IPS-NIHi7 (cell line): ENCODE measurements around the gene FUT8.

ENCODE experiments used
- DNase-seq: peaks from one replicate; pipeline ENCODE4 v3.0.0; 2012; ENCODE audit warnings: mixed read lengths; ENCODE audit errors: extremely low spot score

The FUT8 gene

GRCh38 chr14:65772921-65773574 is 360.5 kb downstream of the FUT8 start:
- no peak for DNase-seq

GRCh38 chr14:65774041-65774440 is 361.5 kb downstream of the FUT8 start:
- no peak for DNase-seq

- no peak for DNase-seq
Observed at GRCh38 chr14:65776193-65776852, 363.8 kb downstream of the FUT8 start.

GRCh38 chr14:65780566-65780965 is 368.0 kb downstream of the FUT8 start:
- no peak for DNase-seq

- DNase-seq = no peak
Observed at GRCh38 chr14:65783101-65783500, 370.6 kb downstream of the FUT8 start.

GRCh38 chr14:65783576-65783975 is 371.0 kb downstream of the FUT8 start:
- DNase-seq = no peak

- no peak for DNase-seq
Observed at GRCh38 chr14:65784574-65784973, 372.0 kb downstream of the FUT8 start.

- DNase-seq = no peak
Observed at GRCh38 chr14:65787461-65787860, 374.9 kb downstream of the FUT8 start.

GRCh38 chr14:65788876-65789275 is 376.3 kb downstream of the FUT8 start:
- DNase-seq = no peak

GRCh38 chr14:65789363-65789762 is 376.8 kb downstream of the FUT8 start:
- DNase-seq = no peak

GRCh38 chr14:65790172-65790815 is 377.8 kb downstream of the FUT8 start:
- no peak for DNase-seq

- DNase-seq = no peak
Observed at GRCh38 chr14:65791191-65791981, 378.9 kb downstream of the FUT8 start.

- peak; percentile 29 for DNase-seq
Observed at GRCh38 chr14:65792208-65792905, 379.8 kb downstream of the FUT8 start.
